Astrocyte (in vitro differentiated cells and primary cell): ENCODE results near the gene JMJD7. TPM values are rescaled to one million over a fixed set of nuclear protein-coding genes. Genes with fewer than 3 reads are reported as not detected.

Experiments
- DNase-seq: peaks from one replicate; pipeline ENCODE4 v3.0.0-alpha.2; 2010; ENCODE audit warnings: low read depth
- FAIRE-seq: peaks from 2 replicates; lab custom pipeline; 2011; peaks lifted over from hg19 to GRCh38; lab: Jason Lieb, UNC
- H2AFZ ChIP-seq: 2 replicates; pipeline ENCODE4 v1.6.0; 2012; ENCODE audit warnings: low read depth, low read length, inconsistent platforms
- H3K27ac ChIP-seq: 2 replicates; pipeline ENCODE4 v1.5.1; 2011; ENCODE audit warnings: low read depth, low read length, inconsistent platforms
- H3K27me3 ChIP-seq: 2 replicates; pipeline ENCODE4 v1.6.0; 2011; ENCODE audit warnings: low read length, inconsistent platforms; ENCODE audit not compliant: insufficient read depth
- H3K36me3 ChIP-seq: 2 replicates; pipeline ENCODE4 v1.5.1; 2011; ENCODE audit warnings: low read length, inconsistent platforms; ENCODE audit not compliant: insufficient read depth
- H3K4me1 ChIP-seq: 2 replicates; pipeline ENCODE4 v1.5.1; 2011; ENCODE audit warnings: low read length, inconsistent platforms; ENCODE audit not compliant: insufficient read depth
- H3K4me2 ChIP-seq: 2 replicates; pipeline ENCODE4 v1.6.0; 2012; ENCODE audit warnings: low read length, inconsistent platforms
- H3K4me3 ChIP-seq: 2 replicates; pipeline ENCODE4 v1.5.1; 2011; ENCODE audit warnings: low read depth, mild to moderate bottlenecking, low read length, inconsistent platforms; ENCODE audit not compliant: insufficient read depth
- H3K79me2 ChIP-seq: 2 replicates; pipeline ENCODE4 v1.6.0; 2012; ENCODE audit warnings: mild to moderate bottlenecking, low read length, inconsistent platforms; ENCODE audit not compliant: insufficient read depth
- H3K9ac ChIP-seq: 2 replicates; pipeline ENCODE4 v1.6.0; 2012; ENCODE audit warnings: mild to moderate bottlenecking, low read length, inconsistent platforms
- H3K9me3 ChIP-seq: 2 replicates; pipeline ENCODE4 v1.5.1; 2012; ENCODE audit warnings: low read depth, mild to moderate bottlenecking, low read length, inconsistent platforms; ENCODE audit not compliant: insufficient read depth
- H4K20me1 ChIP-seq: 2 replicates; pipeline ENCODE4 v1.6.0; 2012; ENCODE audit warnings: low read length, inconsistent platforms; ENCODE audit not compliant: insufficient read depth
- H3K27ac Mint-ChIP-seq: one replicate; pipeline ENCODE4 v1.8.0; 2021; ENCODE audit warnings: mild to moderate bottlenecking, mixed read lengths; ENCODE audit not compliant: unreplicated experiment
- H3K27me3 Mint-ChIP-seq: one replicate; pipeline ENCODE4 v1.8.0; 2021; ENCODE audit warnings: low read depth, mixed read lengths; ENCODE audit not compliant: unreplicated experiment
- H3K36me3 Mint-ChIP-seq: one replicate; pipeline ENCODE4 v1.8.0; 2021; ENCODE audit warnings: low read depth, mixed read lengths; ENCODE audit not compliant: unreplicated experiment
- H3K4me1 Mint-ChIP-seq: one replicate; pipeline ENCODE4 v1.8.0; 2021; ENCODE audit warnings: low read depth, mixed read lengths; ENCODE audit not compliant: unreplicated experiment
- H3K4me3 Mint-ChIP-seq: one replicate; pipeline ENCODE4 v1.8.0; 2021; ENCODE audit warnings: mild to moderate bottlenecking, moderate library complexity, mixed read lengths; ENCODE audit not compliant: unreplicated experiment
- H3K9me3 Mint-ChIP-seq: one replicate; pipeline ENCODE4 v1.8.0; 2021; ENCODE audit warnings: mild to moderate bottlenecking, mixed read lengths; ENCODE audit not compliant: unreplicated experiment
- EZH2 ChIP-seq: IDR thresholded peaks from 2 replicates; pipeline ENCODE4 v1.6.1; 2012; ENCODE audit warnings: mild to moderate bottlenecking, low read length, inconsistent platforms; ENCODE audit not compliant: insufficient read depth
- total RNA-seq: library from RNA; stranded (reverse); gene quantifications from 2 replicates; pipeline ENCODE4 v1.2.1, GENCODE V29; 2021
- TF ChIP-seq, protein P1 (sequence below): IDR thresholded peaks from 2 replicates; pipeline ENCODE4 v1.5.1; 2011; ENCODE audit warnings: low read depth, mild to moderate bottlenecking, inconsistent platforms, low read length, moderate library complexity; ENCODE audit not compliant: insufficient read depth

Gene JMJD7
- total RNA-seq, 1 donor from 2014 or later, result 7.6 TPM

GRCh38 chr15:41852736-41853590, 25.1 kb downstream of the JMJD7 start:
- H3K4me3 ChIP-seq, result no peak overlapping the region
- no peak overlapping the region for H3K27ac ChIP-seq
- H3K36me3 ChIP-seq, result no peaks in the 10 kb centered on the region
- no peaks in the 10 kb centered on the region for H3K79me2 ChIP-seq
- no peak for TF ChIP-seq EZH2
- TF ChIP-seq, protein P1, sequence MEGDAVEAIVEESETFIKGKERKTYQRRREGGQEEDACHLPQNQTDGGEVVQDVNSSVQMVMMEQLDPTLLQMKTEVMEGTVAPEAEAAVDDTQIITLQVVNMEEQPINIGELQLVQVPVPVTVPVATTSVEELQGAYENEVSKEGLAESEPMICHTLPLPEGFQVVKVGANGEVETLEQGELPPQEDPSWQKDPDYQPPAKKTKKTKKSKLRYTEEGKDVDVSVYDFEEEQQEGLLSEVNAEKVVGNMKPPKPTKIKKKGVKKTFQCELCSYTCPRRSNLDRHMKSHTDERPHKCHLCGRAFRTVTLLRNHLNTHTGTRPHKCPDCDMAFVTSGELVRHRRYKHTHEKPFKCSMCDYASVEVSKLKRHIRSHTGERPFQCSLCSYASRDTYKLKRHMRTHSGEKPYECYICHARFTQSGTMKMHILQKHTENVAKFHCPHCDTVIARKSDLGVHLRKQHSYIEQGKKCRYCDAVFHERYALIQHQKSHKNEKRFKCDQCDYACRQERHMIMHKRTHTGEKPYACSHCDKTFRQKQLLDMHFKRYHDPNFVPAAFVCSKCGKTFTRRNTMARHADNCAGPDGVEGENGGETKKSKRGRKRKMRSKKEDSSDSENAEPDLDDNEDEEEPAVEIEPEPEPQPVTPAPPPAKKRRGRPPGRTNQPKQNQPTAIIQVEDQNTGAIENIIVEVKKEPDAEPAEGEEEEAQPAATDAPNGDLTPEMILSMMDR, result no peak
- Mint-ChIP-seq H3K27ac (no peak overlapping the region), H3K27me3 (peaks cover 9% of the 10 kb centered on the region), H3K9me3 (no peaks in the 10 kb centered on the region), H3K4me1 (peaks cover 5% of the 10 kb centered on the region), H3K4me3 (no peak overlapping the region), H3K36me3 (peaks cover 8% of the 10 kb centered on the region)
- no peak overlapping the region for H2AFZ ChIP-seq
- no peak overlapping the region for H3K4me2 ChIP-seq
- H3K9me3 ChIP-seq, result no peaks in the 10 kb centered on the region
- DNase-seq (no peak), FAIRE-seq (no peak)
- H3K27me3 ChIP-seq, result no peaks in the 10 kb centered on the region
- no peaks in the 10 kb centered on the region for H4K20me1 ChIP-seq
- H3K9ac ChIP-seq, result no peak overlapping the region
- H3K4me1 ChIP-seq, result peaks cover 6% of the 10 kb centered on the region

GRCh38 chr15:41853831-41854230, 25.9 kb downstream of the JMJD7 start:
- Mint-ChIP-seq H3K9me3 (no peaks in the 10 kb centered on the region), H3K4me3 (no peak overlapping the region), H3K27me3 (peaks cover 5% of the 10 kb centered on the region), H3K4me1 (no peaks in the 10 kb centered on the region), H3K36me3 (peaks cover under 1% of the 10 kb centered on the region), H3K27ac (no peak overlapping the region)
- Histone ChIP-seq H2AFZ (no peak overlapping the region), H3K9me3 (no peaks in the 10 kb centered on the region), H3K9ac (no peak overlapping the region), H3K79me2 (no peaks in the 10 kb centered on the region), H3K27ac (no peak overlapping the region), H3K36me3 (no peaks in the 10 kb centered on the region), H3K4me2 (no peak overlapping the region), H3K4me3 (no peak overlapping the region), H3K27me3 (no peaks in the 10 kb centered on the region), H4K20me1 (no peaks in the 10 kb centered on the region), H3K4me1 (peaks cover 6% of the 10 kb centered on the region)
- DNase-seq (no peak), FAIRE-seq (no peak)
- no peak for TF ChIP-seq EZH2
- TF ChIP-seq, protein P1, result no peak

- no peak overlapping the region for H3K4me3 ChIP-seq
- H3K27me3 ChIP-seq, result no peaks in the 10 kb centered on the region
- DNase-seq, result no peak
- no peaks in the 10 kb centered on the region for H4K20me1 ChIP-seq
- peaks cover 6% of the 10 kb centered on the region for H3K4me1 ChIP-seq
- Mint-ChIP-seq H3K9me3 (no peaks in the 10 kb centered on the region), H3K27me3 (peaks cover 9% of the 10 kb centered on the region), H3K4me3 (no peak overlapping the region), H3K36me3 (peaks cover 2% of the 10 kb centered on the region), H3K27ac (no peak overlapping the region), H3K4me1 (no peaks in the 10 kb centered on the region)
- FAIRE-seq, result no peak
- H3K9ac ChIP-seq, result no peak overlapping the region
- H3K79me2 ChIP-seq, result no peaks in the 10 kb centered on the region
- H3K36me3 ChIP-seq, result no peaks in the 10 kb centered on the region
- H2AFZ ChIP-seq, result no peak overlapping the region
- no peak overlapping the region for H3K4me2 ChIP-seq
- no peak overlapping the region for H3K27ac ChIP-seq
- no peaks in the 10 kb centered on the region for H3K9me3 ChIP-seq
- TF ChIP-seq EZH2, result no peak
- TF ChIP-seq, protein P1, result no peak
These were observed 26.6 kb downstream of the JMJD7 start for GRCh38 chr15:41854443-41854842.
